ENCODE data around the gene TSC22D4. TPM values are rescaled to one million over a fixed set of nuclear protein-coding genes. Genes with fewer than 3 reads are reported as not detected.

TSC22D4 gene
- polyA plus RNA-seq, 2 of the 4 experiments (the other 2 are of a cell fraction) = 7.9 to 28.9 TPM

DNA sequence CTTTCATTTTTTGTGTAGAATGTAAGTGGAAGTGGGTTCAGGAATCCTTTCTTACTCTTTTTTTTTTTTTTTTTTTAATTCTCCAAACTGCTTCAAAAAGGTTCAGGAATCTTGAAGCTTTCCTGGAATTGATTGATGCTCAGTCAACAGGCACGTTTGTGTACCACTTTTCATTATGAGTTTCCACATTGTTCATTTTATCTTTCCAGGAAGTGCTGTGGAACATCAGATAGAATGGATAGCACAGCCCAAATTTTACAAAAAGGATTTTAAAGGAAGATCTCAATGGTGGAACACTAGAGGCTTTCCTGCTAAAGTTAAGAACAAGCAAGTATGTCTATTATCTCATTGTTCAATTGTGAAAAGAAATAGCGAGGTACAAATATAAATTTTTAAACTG is 40.8 kb downstream of the TSC22D4 start:
- no peak for DNase-seq (ENCODE audit: low read depth in 1 of 2, low spot score in 1 of 2)
- POLR2A ChIA-PET = interaction anchor here (2.6 kb wide), 1 partner anchor 9 kb away, joined by 23 read pairs; the partner anchor contains the start of genes MEPCE and ZCWPW1
- peaks cover 11% of the 10 kb centered on the region; the same call in 1 of the 3 replicates for H3K4me1 ChIP-seq
- ATAC-seq = no peak
- no peak overlapping the region for H3K4me2 ChIP-seq
- H3K4me3 ChIP-seq = no peak overlapping the region
- CTCF ChIA-PET = interaction anchor here (1.0 to 5.1 kb wide), 5 partner anchors 8 to 31 kb away, joined by 3 to 26 read pairs (median 6); no protein-coding TSS in a partner anchor
- H3K9me3 ChIP-seq = no peaks in the 10 kb centered on the region
- 47% methylated on average over 2 of the region's 2 CpGs for WGBS (ENCODE audit: missing lambda C conversion rate)
- no peak overlapping the region for H3K27ac ChIP-seq
- TF ChIP-seq HOXB13 (CRISPR knock-in tag; IDR thresholded peaks at IDR 0.05; ENCODE audit: low read depth) (no peak), CBX8 (IDR thresholded peaks at IDR 0.05) (no peak), EHMT2 (IDR thresholded peaks at IDR 0.05; ENCODE audit: low read depth) (no peak), NPAS2 (CRISPR knock-in tag; IDR thresholded peaks at IDR 0.05; ENCODE audit: borderline replicate concordance) (no peak), BHLHE40 (IDR thresholded peaks at IDR 0.05; ENCODE audit: low read depth, low read length) (no peak), TFCP2L1 (CRISPR knock-in tag; IDR thresholded peaks at IDR 0.05) (no peak), MYC (IDR thresholded peaks at IDR 0.05; ENCODE audit: borderline replicate concordance, low read length) (no peak), RAD21 (conservative IDR thresholded peaks at IDR 0.05 in 1 of 2, IDR thresholded peaks at IDR 0.05 in 1 of 2) (no peak), NFE2L2 (conservative IDR thresholded peaks at IDR 0.05; ENCODE audit: low read length) (no peak), HOXB5 (CRISPR knock-in tag; IDR thresholded peaks at IDR 0.05) (no peak)
- TF ChIP-seq, protein P1, sequence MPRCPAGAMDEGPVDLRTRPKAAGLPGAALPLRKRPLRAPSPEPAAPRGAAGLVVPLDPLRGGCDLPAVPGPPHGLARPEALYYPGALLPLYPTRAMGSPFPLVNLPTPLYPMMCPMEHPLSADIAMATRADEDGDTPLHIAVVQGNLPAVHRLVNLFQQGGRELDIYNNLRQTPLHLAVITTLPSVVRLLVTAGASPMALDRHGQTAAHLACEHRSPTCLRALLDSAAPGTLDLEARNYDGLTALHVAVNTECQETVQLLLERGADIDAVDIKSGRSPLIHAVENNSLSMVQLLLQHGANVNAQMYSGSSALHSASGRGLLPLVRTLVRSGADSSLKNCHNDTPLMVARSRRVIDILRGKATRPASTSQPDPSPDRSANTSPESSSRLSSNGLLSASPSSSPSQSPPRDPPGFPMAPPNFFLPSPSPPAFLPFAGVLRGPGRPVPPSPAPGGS (IDR thresholded peaks at IDR 0.05) = no peak
- no peak for FAIRE-seq

DNA sequence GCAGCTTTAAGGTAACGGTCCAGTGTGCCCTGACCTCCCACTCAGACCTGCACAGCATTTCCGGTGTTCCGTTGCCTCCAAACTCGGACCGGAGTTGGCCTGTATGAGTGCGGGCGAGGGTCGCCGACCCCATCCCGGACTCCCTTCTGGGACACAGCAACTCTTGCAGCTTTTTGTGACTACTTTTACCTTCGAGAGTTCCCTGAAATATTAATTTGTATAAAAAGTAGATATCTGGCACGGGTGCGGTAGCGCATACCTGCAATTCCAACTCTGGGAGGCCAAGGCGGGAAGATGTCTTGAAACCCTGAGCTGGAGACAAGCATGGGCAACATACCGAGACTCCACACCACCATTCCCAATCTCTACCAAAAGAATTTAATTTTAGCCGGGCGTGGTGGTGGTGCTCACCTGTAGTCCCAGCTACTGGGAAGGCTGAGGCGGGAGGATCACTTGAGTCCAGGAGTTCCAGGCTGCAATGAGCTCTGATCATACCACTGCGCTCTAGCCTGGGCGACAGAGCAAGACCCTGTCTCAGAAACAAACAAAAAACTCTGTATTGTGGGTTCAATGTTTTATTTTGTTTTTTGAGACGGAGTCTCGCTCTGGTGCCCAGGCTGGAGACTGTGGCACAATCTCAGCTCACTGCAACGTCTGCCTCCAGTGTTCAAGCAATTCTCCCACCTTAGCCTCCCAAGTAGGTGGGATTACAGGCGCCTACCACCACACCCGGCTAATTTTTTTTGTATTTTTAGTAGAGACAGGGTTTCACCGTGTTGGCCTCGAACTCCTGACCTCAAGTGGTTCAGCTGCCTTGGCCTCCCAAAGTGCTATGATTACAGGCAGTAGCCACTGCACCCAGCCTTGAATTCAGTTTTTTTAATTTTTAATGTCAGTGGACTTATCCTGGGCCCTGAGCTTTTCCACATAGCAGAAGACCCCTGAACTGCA is 41.6 kb downstream of the TSC22D4 start:
- DNase-seq (ENCODE audit: low read depth in 1 of 2, low spot score in 1 of 2) (no peak), ATAC-seq (no peak), FAIRE-seq (no peak)
- Histone ChIP-seq H3K4me1 (peaks cover 12% of the 10 kb centered on the region; the same call in 2 of the 3 replicates), H3K4me2 (peak overlapping the region; percentile 56), H3K4me3 (peak overlapping the region; percentile 91), H3K9me3 (no peaks in the 10 kb centered on the region), H3K27ac (peak overlapping the region; percentile 96)
- whole genome bisulfite sequencing (ENCODE audit: missing lambda C conversion rate) = 88% methylated on average over 27 of the region's 28 CpGs
- POLR2A ChIA-PET = interaction anchor here (0.6 to 2.6 kb wide), 5 partner anchors 7 to 149 kb away, joined by 3 to 23 read pairs (median 4); partner anchors contain the start of genes FBXO24, MEPCE and ZCWPW1
- CTCF ChIA-PET = interaction anchor here (1.0 to 5.1 kb wide), 6 partner anchors 9 to 32 kb away, joined by 3 to 26 read pairs (median 5); no protein-coding TSS in a partner anchor
- TF ChIP-seq SREBF2 (IDR thresholded peaks at IDR 0.05) = no peak
- no peak for TF ChIP-seq FOXS1 (CRISPR knock-in tag; IDR thresholded peaks at IDR 0.05)
- TF ChIP-seq EHF (CRISPR knock-in tag; IDR thresholded peaks at IDR 0.05) = no peak
- TF ChIP-seq ZFP36 (IDR thresholded peaks at IDR 0.05; ENCODE audit: borderline replicate concordance, partially characterized antibody) = no peak
- TF ChIP-seq JUNB (IDR thresholded peaks at IDR 0.05) = no peak
- TF ChIP-seq NPAS2 (CRISPR knock-in tag; IDR thresholded peaks at IDR 0.05; ENCODE audit: borderline replicate concordance) = no peak
- TF ChIP-seq HOXB13 (CRISPR knock-in tag; IDR thresholded peaks at IDR 0.05; ENCODE audit: low read depth) = no peak
- no peak for TF ChIP-seq ZC3H11A (IDR thresholded peaks at IDR 0.05)
- TF ChIP-seq, protein P2, sequence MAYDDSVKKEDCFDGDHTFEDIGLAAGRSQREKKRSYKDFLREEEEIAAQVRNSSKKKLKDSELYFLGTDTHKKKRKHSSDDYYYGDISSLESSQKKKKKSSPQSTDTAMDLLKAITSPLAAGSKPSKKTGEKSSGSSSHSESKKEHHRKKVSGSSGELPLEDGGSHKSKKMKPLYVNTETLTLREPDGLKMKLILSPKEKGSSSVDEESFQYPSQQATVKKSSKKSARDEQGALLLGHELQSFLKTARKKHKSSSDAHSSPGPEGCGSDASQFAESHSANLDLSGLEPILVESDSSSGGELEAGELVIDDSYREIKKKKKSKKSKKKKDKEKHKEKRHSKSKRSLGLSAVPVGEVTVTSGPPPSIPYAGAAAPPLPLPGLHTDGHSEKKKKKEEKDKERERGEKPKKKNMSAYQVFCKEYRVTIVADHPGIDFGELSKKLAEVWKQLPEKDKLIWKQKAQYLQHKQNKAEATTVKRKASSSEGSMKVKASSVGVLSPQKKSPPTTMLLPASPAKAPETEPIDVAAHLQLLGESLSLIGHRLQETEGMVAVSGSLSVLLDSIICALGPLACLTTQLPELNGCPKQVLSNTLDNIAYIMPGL (CRISPR knock-in tag; IDR thresholded peaks at IDR 0.05; ENCODE audit: borderline replicate concordance) = no peak
- no peak for TF ChIP-seq MAZ (IDR thresholded peaks at IDR 0.05; ENCODE audit: borderline replicate concordance, low read depth, low read length)
- TF ChIP-seq NFE2L2 (conservative IDR thresholded peaks at IDR 0.05; ENCODE audit: low read length) = no peak
- TF ChIP-seq TFCP2L1 (CRISPR knock-in tag; IDR thresholded peaks at IDR 0.05) = no peak
- TF ChIP-seq ZSCAN20 (CRISPR knock-in tag; IDR thresholded peaks at IDR 0.05) = no peak
- no peak for TF ChIP-seq KDM5A (IDR thresholded peaks at IDR 0.05)
- TF ChIP-seq, protein P3, sequence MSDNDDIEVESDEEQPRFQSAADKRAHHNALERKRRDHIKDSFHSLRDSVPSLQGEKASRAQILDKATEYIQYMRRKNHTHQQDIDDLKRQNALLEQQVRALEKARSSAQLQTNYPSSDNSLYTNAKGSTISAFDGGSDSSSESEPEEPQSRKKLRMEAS (IDR thresholded peaks at IDR 0.05) = no peak
- no peak for TF ChIP-seq RAD21 (conservative IDR thresholded peaks at IDR 0.05 in 1 of 2, IDR thresholded peaks at IDR 0.05 in 1 of 2)
- TF ChIP-seq NR3C1 (IDR thresholded peaks at IDR 0.05) = no peak
- no peak for TF ChIP-seq HEYL (CRISPR knock-in tag; IDR thresholded peaks at IDR 0.05)

Measured in A549 (cell line).